HepG2 (cell line): ENCODE results near the gene MIA2. TPM values are rescaled to one million over a fixed set of nuclear protein-coding genes. Genes with fewer than 3 reads are reported as not detected.

Source experiments
- ATAC-seq: fragments of 200-7000 bp; cut with Tn5 transposase; 3 replicates; pipeline ENCODE4 v1.9.1; 2020; ENCODE audit warnings: mild to moderate bottlenecking, moderate library complexity
- BruUV-seq: library from RNA; stranded (reverse); fragments of 400-500 nt; replicated peaks from 2 replicates; lab custom pipeline; 2021; lab: Mats Ljungman, UMichigan
- CTCF ChIA-PET: fragments of 300-600 bp; formaldehyde crosslinking; extraction: SDS; loops from one replicate; lab custom pipeline; 2021; ENCODE audit warnings: low total read pairs, inconsistent platforms, low intra/inter-chr PET ratio; lab: Yijun Ruan, JAX
- POLR2A ChIA-PET: fragments of 350-600 bp; sonication (Branson Sonifier 250); formaldehyde crosslinking; loops from one replicate; lab custom pipeline; 2020; ENCODE audit warnings: antibody characterized with exemption, inconsistent platforms; lab: Yijun Ruan, JAX
- DNase-seq: peaks from one replicate; pipeline ENCODE4 v3.0.0-alpha.2; 2015; ENCODE audit warnings: low spot score
- FAIRE-seq: peaks from 3 replicates; lab custom pipeline; 2011; peaks lifted over from hg19 to GRCh38; lab: Jason Lieb, UNC
- H2AFZ ChIP-seq: one replicate; pipeline ENCODE4 v1.6.1; 2011; ENCODE audit warnings: low read length, inconsistent platforms
- H3K27ac ChIP-seq: fragments of 300-600 bp; 3 replicates; pipeline ENCODE4 v1.8.0; 2011; ENCODE audit warnings: mixed run types, mild to moderate bottlenecking, mixed read lengths, low read length, inconsistent platforms; ENCODE audit not compliant: insufficient read depth; ENCODE audit errors: extremely low read length
- H3K27me3 ChIP-seq, 2 experiments: fragments of 200-600 bp in 1 of 2; 2 replicates in 1 of 2; 3 replicates in 1 of 2; pipeline versions ENCODE4 v1.6.0 to v1.8.0; 2011; ENCODE audit warnings: low read length in 2 of 2, mild to moderate bottlenecking in 2 of 2, moderate library complexity in 2 of 2, inconsistent platforms in 1 of 2; ENCODE audit not compliant: insufficient read depth in 2 of 2, control insufficient read depth in 1 of 2
- H3K36me3 ChIP-seq, 2 experiments: fragments of 200-600 bp in 1 of 2; replicated peaks in 1 of 2; 2 replicates in 1 of 2; 3 replicates in 1 of 2; pipeline versions ENCODE4 v1.5.1 to v1.8.0; 2011; ENCODE audit warnings: low read length in 2 of 2, inconsistent platforms in 1 of 2; ENCODE audit not compliant: insufficient read depth in 2 of 2, control insufficient read depth in 1 of 2
- H3K4me1 ChIP-seq: 2 replicates; pipeline ENCODE4 v1.5.1; 2012; ENCODE audit warnings: low read length, inconsistent platforms; ENCODE audit not compliant: insufficient read depth
- H3K4me2 ChIP-seq: 2 replicates; pipeline ENCODE4 v1.6.0; 2011; ENCODE audit warnings: low read depth, low read length, inconsistent platforms
- H3K4me3 ChIP-seq, 3 experiments: fragments of 200-600 bp in 1 of 3; sonication (generic), shearing (Covaris generic) in 1 of 3; replicated peaks in 1 of 3; 2 replicates each; pipeline ENCODE4 v1.5.1; 2011 to 2016; ENCODE audit warnings: low read length in 3 of 3, inconsistent platforms in 2 of 3, low read depth in 2 of 3, mild to moderate bottlenecking in 2 of 3, control low read depth in 1 of 3, mixed read lengths in 1 of 3; ENCODE audit not compliant: insufficient read depth in 1 of 3
- H3K79me2 ChIP-seq: one replicate; pipeline ENCODE4 v1.6.1; 2011; ENCODE audit warnings: low read length, inconsistent platforms; ENCODE audit not compliant: insufficient read depth
- H3K9ac ChIP-seq: 2 replicates; pipeline ENCODE4 v1.6.0; 2011; ENCODE audit warnings: mild to moderate bottlenecking, low read depth, low read length, inconsistent platforms; ENCODE audit not compliant: insufficient read depth
- H3K9me3 ChIP-seq: 2 replicates; pipeline ENCODE4 v1.5.1; 2012; ENCODE audit warnings: mild to moderate bottlenecking, low read length
- H4K20me1 ChIP-seq: 2 replicates; pipeline ENCODE4 v1.6.0; 2011; ENCODE audit warnings: inconsistent platforms, mild to moderate bottlenecking, low read length, moderate library complexity; ENCODE audit not compliant: insufficient read depth
- ATF4 ChIP-seq, 2 experiments: fragments of 450-650 bp in 1 of 2; sonication (generic) in 1 of 2; formaldehyde crosslinking; IDR thresholded peaks; 2 replicates each; pipeline versions ENCODE4 v1.5.0 to v1.8.0; 2020 to 2022; ENCODE audit warnings: mild to moderate bottlenecking in 1 of 2, missing genetic modification reagents in 1 of 2
- BORCS8-MEF2B ChIP-seq: sonication (generic); formaldehyde crosslinking; IDR thresholded peaks from 2 replicates; pipeline ENCODE4 v1.8.0; 2022; ENCODE audit warnings: mild to moderate bottlenecking, missing genetic modification reagents
- FOXA1 ChIP-seq, 2 experiments: fragments of 450-650 bp in 1 of 2; sonication (generic) in 1 of 2; formaldehyde crosslinking in 1 of 2; IDR thresholded peaks; 2 replicates each; pipeline versions ENCODE4 v1.4.0 to v1.6.1; 2016 to 2020; ENCODE audit warnings: missing genetic modification reagents in 1 of 2
- NFYB ChIP-seq: sonication (generic); formaldehyde crosslinking; IDR thresholded peaks from 2 replicates; pipeline ENCODE4 v1.4.0; 2020; ENCODE audit warnings: missing genetic modification reagents
- TEAD3 ChIP-seq: optimal IDR thresholded peaks from 2 replicates; pipeline ENCODE3; 2016; ENCODE audit warnings: borderline replicate concordance
- ZNF766 ChIP-seq: sonication (generic); formaldehyde crosslinking; IDR thresholded peaks from 2 replicates; pipeline ENCODE4 v1.5.0; 2020; ENCODE audit warnings: missing genetic modification reagents, borderline replicate concordance
- WGBS: methylation state at CpG from one replicate; pipeline ENCODE4 v1.1.6; 2017; ENCODE audit warnings: low lambda C conversion rate; 5-methylcytosine and 5-hydroxymethylcytosine counted together
- in situ Hi-C: cut with HindIII; loops from 2 replicates; pipeline ENCODE4 v1.10.0; 2017; ENCODE audit warnings: low pct_unique_long_range_greater_than_20kb; ENCODE audit not compliant: extremely low pct_ligation_motif_present
- intact Hi-C: fragments of 100-400 bp; cut with micrococcal nuclease; formaldehyde crosslinking; loops from one replicate; pipeline ENCODE4 v1.10.0; 2022; ENCODE audit not compliant: unreplicated experiment
- polyA plus RNA-seq, 8 experiments: library from polyadenylated mRNA; depleted of rRNA in 3 of 8; stranded (reverse) in 7 of 8; unstranded in 1 of 8; fragments of >200 nt; fragmentation: Illumina TruSeq in 4 of 8; extraction: Trizol in 4 of 8; gene quantifications; 2 replicates each; pipeline versions ENCODE4 v1.2.1 to v1.2.3, GENCODE V29; 2011 to 2016; ENCODE audit warnings: low read depth in 4 of 8, missing spikeins in 1 of 8, mixed read lengths in 1 of 8; ENCODE audit not compliant: insufficient read depth in 1 of 8
- total RNA-seq, 5 experiments: library from RNA; depleted of rRNA; stranded (reverse); fragments of >200 nt; fragmentation: Illumina TruSeq; extraction: Trizol; gene quantifications; 2 replicates each; pipeline ENCODE4 v1.2.3, GENCODE V29; 2016; ENCODE audit warnings: low read depth in 1 of 5
- TF ChIP-seq, protein P1 (sequence below): sonication (generic); formaldehyde crosslinking; IDR thresholded peaks from 2 replicates; pipeline ENCODE4 v1.5.0; 2020; ENCODE audit warnings: missing genetic modification reagents
- TF ChIP-seq, protein P2 (sequence below), 2 experiments: sonication (generic) in 1 of 2; formaldehyde crosslinking in 1 of 2; IDR thresholded peaks; 2 replicates each; pipeline versions ENCODE4 v1.4.0 to v1.6.1; 2018 to 2020; ENCODE audit warnings: missing genetic modification reagents in 2 of 2, borderline replicate concordance in 1 of 2, low read depth in 1 of 2, mild to moderate bottlenecking in 1 of 2, missing biosample characterization in 1 of 2
- TF ChIP-seq, protein P3 (sequence below): sonication (generic); formaldehyde crosslinking; IDR thresholded peaks from 2 replicates; pipeline ENCODE4 v1.4.0; 2020; ENCODE audit warnings: missing genetic modification reagents
- TF ChIP-seq, protein P4 (sequence below): sonication (generic); IDR thresholded peaks from 2 replicates; pipeline ENCODE4 v1.6.1; 2016; ENCODE audit warnings: low read depth, borderline replicate concordance
- TF ChIP-seq, protein P5 (sequence below): sonication (generic); formaldehyde crosslinking; IDR thresholded peaks from 2 replicates; pipeline ENCODE4 v1.4.0; 2020; ENCODE audit warnings: missing genetic modification reagents

Gene MIA2
- total and polyA plus RNA-seq, 2 of the 13 experiments (the other 11 are each of a cell fraction or from before 2014, with no cell fraction given), result 134 to 158 TPM

GRCh38 chr14:39264558-39264957 lies 30.8 kb downstream of the MIA2 start:
- Histone ChIP-seq H3K4me1 (peaks cover 34% of the 10 kb centered on the region), H3K9ac (no peak overlapping the region), H3K4me3 (no peak overlapping the region), H3K36me3 (0 out of 5 replicates have a peak, but pooled peaks cover 0 to 3% of the 10 kb centered on the region in 2 experiments), H4K20me1 (peaks cover 7% of the 10 kb centered on the region), H3K79me2 (peaks cover 28% of the 10 kb centered on the region), H2AFZ (no peak overlapping the region), H3K27me3 (no peaks in the 10 kb centered on the region; a peak in 1 of 5 replicates), H3K27ac (no peak overlapping the region), H3K4me2 (no peak overlapping the region), H3K9me3 (no peaks in the 10 kb centered on the region)
- ATAC-seq (no peak), DNase-seq (no peak), FAIRE-seq (no peak)
- WGBS, result 98% methylated on average over 1 of the region's 1 CpG
- in situ Hi-C loops, result no loop called here
- CTCF ChIA-PET, result no interaction called here
- no TSS peak for BruUV-seq
- intact Hi-C loops, result no loop called here
- POLR2A ChIA-PET, result interaction anchor here (0.8 to 5.7 kb wide), 3 partner anchors 31 to 161 kb away, joined by 3 to 112 read pairs (median 77); partner anchors contain the start of genes MIA2, PNN and SEC23A
- TF ChIP-seq TEAD3 (no peak), NFYB (CRISPR knock-in tag) (no peak), ZNF766 (CRISPR knock-in tag) (no peak), ATF4 (CRISPR knock-in tag; IDR thresholded peaks at IDR 0.05) (0 out of 4 replicates have a peak, but pooled peaks of 1 of the 2 experiments have one; percentile 13), BORCS8-MEF2B (CRISPR knock-in tag) (no peak), FOXA1 (IDR thresholded peaks at IDR 0.05) (no peak), FOXA1 (CRISPR knock-in tag; IDR thresholded peaks at IDR 0.05) (no peak)
- TF ChIP-seq, protein P1, sequence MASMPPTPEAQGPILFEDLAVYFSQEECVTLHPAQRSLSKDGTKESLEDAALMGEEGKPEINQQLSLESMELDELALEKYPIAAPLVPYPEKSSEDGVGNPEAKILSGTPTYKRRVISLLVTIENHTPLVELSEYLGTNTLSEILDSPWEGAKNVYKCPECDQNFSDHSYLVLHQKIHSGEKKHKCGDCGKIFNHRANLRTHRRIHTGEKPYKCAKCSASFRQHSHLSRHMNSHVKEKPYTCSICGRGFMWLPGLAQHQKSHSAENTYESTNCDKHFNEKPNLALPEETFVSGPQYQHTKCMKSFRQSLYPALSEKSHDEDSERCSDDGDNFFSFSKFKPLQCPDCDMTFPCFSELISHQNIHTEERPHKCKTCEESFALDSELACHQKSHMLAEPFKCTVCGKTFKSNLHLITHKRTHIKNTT, result no peak
- TF ChIP-seq, protein P2, sequence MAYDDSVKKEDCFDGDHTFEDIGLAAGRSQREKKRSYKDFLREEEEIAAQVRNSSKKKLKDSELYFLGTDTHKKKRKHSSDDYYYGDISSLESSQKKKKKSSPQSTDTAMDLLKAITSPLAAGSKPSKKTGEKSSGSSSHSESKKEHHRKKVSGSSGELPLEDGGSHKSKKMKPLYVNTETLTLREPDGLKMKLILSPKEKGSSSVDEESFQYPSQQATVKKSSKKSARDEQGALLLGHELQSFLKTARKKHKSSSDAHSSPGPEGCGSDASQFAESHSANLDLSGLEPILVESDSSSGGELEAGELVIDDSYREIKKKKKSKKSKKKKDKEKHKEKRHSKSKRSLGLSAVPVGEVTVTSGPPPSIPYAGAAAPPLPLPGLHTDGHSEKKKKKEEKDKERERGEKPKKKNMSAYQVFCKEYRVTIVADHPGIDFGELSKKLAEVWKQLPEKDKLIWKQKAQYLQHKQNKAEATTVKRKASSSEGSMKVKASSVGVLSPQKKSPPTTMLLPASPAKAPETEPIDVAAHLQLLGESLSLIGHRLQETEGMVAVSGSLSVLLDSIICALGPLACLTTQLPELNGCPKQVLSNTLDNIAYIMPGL (CRISPR knock-in tag; IDR thresholded peaks at IDR 0.05; ENCODE audit: borderline replicate concordance in 1 of 2, low read depth in 1 of 2), result no peak
- TF ChIP-seq, protein P3, sequence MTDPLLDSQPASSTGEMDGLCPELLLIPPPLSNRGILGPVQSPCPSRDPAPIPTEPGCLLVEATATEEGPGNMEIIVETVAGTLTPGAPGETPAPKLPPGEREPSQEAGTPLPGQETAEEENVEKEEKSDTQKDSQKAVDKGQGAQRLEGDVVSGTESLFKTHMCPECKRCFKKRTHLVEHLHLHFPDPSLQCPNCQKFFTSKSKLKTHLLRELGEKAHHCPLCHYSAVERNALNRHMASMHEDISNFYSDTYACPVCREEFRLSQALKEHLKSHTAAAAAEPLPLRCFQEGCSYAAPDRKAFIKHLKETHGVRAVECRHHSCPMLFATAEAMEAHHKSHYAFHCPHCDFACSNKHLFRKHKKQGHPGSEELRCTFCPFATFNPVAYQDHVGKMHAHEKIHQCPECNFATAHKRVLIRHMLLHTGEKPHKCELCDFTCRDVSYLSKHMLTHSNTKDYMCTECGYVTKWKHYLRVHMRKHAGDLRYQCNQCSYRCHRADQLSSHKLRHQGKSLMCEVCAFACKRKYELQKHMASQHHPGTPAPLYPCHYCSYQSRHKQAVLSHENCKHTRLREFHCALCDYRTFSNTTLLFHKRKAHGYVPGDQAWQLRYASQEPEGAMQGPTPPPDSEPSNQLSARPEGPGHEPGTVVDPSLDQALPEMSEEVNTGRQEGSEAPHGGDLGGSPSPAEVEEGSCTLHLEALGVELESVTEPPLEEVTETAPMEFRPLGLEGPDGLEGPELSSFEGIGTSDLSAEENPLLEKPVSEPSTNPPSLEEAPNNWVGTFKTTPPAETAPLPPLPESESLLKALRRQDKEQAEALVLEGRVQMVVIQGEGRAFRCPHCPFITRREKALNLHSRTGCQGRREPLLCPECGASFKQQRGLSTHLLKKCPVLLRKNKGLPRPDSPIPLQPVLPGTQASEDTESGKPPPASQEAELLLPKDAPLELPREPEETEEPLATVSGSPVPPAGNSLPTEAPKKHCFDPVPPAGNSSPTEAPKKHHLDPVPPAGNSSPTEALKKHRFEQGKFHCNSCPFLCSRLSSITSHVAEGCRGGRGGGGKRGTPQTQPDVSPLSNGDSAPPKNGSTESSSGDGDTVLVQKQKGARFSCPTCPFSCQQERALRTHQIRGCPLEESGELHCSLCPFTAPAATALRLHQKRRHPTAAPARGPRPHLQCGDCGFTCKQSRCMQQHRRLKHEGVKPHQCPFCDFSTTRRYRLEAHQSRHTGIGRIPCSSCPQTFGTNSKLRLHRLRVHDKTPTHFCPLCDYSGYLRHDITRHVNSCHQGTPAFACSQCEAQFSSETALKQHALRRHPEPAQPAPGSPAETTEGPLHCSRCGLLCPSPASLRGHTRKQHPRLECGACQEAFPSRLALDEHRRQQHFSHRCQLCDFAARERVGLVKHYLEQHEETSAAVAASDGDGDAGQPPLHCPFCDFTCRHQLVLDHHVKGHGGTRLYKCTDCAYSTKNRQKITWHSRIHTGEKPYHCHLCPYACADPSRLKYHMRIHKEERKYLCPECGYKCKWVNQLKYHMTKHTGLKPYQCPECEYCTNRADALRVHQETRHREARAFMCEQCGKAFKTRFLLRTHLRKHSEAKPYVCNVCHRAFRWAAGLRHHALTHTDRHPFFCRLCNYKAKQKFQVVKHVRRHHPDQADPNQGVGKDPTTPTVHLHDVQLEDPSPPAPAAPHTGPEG, result no peak
- TF ChIP-seq, protein P4, sequence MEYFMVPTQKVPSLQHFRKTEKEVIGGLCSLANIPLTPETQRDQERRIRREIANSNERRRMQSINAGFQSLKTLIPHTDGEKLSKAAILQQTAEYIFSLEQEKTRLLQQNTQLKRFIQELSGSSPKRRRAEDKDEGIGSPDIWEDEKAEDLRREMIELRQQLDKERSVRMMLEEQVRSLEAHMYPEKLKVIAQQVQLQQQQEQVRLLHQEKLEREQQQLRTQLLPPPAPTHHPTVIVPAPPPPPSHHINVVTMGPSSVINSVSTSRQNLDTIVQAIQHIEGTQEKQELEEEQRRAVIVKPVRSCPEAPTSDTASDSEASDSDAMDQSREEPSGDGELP, result 0 out of 2 replicates have a peak, but pooled peaks have one; percentile 6
- TF ChIP-seq, protein P5, sequence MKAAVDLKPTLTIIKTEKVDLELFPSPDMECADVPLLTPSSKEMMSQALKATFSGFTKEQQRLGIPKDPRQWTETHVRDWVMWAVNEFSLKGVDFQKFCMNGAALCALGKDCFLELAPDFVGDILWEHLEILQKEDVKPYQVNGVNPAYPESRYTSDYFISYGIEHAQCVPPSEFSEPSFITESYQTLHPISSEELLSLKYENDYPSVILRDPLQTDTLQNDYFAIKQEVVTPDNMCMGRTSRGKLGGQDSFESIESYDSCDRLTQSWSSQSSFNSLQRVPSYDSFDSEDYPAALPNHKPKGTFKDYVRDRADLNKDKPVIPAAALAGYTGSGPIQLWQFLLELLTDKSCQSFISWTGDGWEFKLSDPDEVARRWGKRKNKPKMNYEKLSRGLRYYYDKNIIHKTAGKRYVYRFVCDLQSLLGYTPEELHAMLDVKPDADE (CRISPR knock-in tag), result no peak
